HG03521 (cell line): ENCODE measurements around the gene TBXAS1.

Experiments used
- ATAC-seq: cut with Tn5 transposase; IDR thresholded peaks from one replicate; pipeline ENCODE4 v1.9.1; 2021; ENCODE audit warnings: mild to moderate bottlenecking, moderate library complexity; ENCODE audit not compliant: unreplicated experiment

TBXAS1 gene

DNA sequence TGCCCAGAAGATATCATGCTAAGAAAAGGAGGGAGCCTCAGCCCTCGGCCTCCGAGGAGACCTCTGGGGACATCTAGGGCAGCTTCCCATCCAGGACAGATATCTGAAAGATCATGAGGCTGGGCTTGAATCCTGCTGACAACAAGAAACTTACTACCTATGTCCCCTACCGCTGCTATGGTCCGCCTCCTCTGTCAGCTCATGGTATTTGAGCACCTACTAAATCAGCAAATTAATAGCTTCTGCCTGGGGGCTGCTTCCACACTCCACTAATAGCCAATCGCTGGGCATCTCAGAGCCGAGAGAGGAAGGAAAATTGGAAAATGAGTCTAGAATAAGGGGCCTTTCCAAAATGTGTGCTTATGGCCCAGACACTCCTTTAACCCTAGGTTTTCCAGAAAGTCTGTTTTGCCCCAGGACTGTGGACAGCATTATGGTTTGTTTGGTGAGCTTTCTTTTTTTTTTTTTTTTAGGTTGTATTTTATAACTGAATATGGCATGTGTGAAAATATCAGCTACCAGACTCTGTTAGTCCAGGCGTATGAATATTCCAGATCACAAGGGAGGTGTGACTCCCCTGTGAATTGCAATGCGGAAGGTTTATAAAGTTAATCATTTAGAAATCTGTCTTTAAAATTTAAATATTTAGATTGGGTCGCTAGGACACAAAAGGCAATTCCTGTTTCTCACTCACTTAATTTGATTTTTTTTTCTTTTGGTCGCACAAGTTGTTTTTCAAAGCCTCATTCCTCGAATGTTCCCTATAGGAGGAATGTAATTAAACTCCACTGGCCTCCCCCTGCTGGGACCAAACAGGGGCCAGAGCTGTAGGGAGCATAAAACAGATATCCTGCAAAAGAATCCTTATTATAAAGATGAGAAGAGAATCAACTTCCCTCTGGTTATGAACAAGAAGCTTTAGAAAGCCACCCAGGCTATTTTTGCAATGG is 144.3 kb downstream of the TBXAS1 start:
- ATAC-seq: no peak

DNA sequence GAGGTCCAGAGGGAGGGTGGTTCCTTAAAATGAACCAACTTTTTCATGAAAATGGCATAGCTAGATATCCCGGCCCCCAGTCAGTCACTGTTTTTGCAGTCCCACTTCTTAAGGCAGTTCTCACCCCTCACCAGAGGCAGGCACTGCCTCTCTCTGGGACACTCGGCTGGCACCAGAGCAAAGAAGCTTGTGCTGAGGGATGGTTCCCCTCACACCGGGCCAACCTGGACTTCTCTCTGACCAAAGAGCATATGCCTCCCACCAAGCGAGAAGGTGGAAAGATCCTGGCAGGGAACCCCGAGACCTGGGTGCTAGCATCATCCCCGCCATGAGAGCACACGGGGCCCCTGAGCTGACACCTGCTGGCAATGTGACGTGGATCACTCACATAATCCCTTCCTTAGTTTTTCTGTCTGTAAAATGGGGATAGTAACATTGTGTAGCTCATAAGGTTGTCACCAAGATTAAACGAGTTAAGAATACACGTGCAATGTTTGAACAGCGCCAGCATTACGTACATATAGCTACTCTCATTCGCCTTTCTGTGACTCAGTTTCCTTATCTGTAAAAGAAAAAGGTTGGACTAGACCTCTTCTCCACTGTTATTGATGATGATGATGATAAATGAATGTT is 145.2 kb downstream of the TBXAS1 start:
- ATAC-seq: no peak

DNA sequence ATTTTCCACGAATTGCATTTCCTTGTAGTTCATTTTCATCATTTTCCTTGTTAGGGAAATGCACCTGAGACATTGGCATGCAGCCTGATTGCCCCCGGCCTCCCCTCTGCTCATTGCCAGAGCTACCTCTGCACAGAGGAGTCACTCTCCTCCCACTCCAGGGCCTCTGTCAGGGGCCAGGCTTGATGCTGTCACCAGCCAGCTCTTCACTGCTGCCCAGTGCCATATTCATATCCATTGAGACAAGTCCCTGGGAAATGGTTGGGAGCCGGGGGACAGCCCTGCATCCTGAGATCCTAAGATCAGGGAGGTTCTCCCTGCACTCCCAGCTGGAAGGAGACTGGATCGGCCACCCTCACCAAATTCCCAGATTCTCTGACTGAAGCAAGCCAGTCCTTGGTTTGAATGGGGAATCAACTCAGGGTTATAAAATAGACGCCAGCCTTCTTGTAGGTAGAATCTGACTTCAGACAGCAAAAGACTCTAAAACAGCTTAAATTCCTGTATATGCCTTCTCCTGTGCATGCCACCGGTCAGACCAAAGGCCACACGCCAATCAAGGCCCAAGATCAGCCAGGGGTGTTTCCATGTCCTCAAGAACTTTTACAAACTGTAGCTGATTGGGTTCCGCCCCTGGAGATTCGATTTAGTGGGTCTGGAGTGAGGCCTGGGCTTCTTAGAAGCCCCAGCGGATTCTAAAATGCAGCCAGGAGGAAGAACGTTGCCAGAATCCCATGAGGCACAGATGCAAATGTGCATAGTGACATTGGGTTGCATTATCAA is 147.2 kb downstream of the TBXAS1 start:
- ATAC-seq: no peak

DNA sequence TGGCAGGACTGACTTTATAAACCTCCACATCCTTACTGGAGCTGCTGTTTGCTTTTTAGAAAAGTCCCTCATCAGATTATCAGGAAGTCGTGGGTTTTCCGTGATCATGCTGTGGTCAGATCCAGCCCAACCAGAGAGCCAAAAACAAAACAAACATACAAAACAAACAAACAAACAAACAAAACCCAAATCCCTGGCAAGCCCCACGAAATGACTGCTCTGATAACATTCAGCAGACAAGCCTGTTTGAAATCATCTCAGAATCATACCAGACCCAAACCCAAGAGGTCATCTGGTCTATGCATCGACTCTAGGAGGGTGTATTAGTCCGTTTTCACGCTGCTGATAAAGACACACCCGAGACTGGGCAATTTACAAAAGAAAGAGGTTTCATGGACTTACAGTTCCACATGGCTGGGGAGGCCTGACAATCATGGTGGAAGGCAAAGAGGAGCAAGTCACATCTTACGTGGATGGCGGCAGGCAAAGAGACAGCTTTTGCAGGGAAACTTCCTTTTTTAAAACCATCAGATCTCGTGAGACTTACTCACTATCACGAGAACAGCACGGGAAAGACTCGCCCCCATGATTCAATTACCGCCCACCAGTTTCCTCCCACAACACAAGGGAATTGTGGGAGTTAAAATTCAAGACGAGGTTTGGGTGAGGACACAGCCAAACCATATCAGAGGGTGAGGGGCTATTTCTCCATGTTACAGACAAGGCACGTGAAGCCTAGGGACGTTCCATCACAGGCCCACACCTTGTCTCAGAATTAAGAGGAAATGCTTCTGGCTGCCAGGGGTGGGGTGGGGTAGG is 148.0 kb downstream of the TBXAS1 start:
- ATAC-seq: no peak

DNA sequence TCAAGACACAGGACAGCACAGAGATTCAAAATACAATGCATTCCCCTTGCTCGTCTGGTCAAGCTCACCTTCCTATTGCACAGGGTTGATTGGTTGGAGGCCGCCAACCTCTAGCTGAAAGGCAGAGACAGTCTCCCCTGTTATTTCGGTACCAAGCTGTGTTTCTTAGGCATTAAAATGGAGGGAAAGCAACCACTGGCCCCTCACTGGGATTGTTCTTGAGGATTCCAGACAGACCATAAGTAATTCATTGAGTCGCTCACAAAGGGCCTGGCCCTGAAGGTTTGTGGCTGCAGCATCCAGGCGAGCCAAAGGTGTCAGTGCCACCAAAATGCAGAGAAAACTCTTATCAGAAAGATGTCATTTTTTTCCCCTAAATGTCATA is 152.4 kb downstream of the TBXAS1 start:
- no peak for ATAC-seq

DNA sequence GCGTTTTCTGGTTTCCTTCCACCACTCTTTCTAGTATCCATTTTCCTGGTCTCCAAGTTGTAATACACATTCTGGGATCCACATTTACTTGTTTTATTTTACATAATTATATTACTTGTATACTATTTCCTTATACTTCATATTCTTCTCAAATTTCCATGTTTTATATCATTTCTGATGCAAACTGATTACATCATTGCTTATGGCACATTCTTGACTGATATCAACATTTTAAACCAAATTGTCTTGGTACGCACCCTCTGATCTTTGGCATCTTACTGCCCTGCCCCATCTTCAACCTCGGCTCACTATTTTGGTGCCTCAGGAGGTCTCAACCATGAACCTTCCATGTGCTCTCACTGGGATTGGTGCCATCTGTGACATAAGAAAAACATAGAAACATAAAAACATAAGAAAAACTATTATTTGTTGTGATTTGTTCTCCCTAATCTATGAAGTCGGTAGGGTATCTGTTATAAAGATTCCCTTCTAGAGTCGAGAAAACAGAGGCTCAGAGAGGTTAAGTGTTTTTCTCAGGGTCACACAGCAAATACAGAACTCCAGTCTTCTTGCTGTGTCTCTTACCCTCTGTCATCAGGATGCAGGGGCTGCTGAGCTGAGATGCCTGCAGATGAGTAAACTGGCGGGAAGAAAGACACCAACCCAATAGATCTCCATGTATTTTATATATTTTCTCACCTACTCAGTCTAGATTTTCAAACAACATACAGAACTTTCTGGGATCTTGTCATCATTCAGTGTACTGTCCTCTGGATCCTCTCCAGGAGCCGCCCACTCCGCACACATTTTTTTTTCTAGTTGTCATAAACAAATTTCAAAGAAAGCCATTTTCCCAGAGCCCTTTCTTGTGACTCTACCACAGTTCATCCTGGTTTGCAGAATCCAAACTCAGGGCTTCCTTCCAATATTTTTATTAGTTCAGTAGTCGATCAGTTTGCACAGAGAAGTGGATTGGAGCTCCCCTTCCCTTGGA is 154.2 kb downstream of the TBXAS1 start:
- no peak for ATAC-seq

DNA sequence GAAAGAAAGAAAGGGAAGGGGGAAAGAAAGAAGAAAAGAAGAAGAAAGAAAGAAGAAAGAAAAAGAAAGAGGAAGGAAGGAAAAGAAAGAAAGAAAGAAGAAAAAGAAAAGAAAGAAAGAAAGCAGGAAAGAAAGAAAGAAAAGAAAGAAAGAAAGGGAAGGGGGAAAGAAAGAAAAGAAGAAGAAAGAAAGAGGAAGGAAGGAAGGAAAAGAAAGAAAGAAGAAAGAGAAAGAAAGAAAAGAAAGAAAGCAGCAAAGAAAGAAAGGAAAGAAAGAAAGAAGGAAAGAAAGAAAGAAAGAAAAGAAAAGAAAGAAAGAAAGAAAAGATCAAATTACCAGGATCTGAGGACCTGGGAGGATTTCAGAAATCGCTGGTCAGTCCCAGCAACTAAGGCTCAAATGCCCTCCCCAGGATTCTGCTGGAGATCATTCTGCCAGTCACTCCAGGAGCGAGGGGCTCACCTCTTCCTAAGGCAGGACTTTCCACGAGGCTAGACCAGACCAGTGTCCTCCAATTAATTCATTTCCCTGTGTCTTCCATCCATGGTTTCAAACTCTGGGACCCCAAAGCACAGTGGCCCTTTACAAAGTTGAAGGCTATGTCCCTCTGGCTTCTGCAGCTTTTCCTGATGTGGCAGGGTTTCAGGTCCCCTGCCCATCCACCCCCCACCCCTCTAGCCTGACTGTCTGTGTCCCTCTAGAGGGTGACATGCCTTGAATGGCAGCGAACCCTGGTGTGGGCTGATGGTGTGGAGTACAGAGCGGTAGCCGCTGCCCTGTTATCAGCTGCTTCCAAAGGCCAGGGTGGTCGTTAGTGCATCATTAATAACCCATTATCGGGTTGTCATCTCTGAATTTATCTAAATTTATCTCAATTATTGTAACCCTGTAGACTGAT is 155.8 kb downstream of the TBXAS1 start:
- no peak for ATAC-seq

DNA sequence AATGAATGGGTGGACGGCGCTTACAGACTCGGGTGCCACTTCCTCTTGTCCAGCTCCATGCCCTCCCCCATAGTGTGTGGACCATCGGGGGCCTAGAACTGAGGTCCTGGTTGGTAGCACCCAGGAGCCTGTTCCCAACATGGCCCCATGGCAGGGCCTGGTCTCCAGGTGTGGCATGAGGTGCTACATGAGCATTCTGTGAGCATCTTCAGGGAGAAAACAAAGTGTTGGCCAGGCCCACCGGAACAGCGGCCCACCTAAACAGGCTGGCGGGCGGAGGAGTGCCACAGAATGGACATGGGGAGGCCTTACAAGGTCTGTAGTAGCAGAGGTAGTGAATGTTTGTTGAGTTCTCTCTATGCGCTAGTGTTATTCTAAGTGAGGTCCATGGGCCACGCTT is 156.7 kb downstream of the TBXAS1 start:
- no peak for ATAC-seq

DNA sequence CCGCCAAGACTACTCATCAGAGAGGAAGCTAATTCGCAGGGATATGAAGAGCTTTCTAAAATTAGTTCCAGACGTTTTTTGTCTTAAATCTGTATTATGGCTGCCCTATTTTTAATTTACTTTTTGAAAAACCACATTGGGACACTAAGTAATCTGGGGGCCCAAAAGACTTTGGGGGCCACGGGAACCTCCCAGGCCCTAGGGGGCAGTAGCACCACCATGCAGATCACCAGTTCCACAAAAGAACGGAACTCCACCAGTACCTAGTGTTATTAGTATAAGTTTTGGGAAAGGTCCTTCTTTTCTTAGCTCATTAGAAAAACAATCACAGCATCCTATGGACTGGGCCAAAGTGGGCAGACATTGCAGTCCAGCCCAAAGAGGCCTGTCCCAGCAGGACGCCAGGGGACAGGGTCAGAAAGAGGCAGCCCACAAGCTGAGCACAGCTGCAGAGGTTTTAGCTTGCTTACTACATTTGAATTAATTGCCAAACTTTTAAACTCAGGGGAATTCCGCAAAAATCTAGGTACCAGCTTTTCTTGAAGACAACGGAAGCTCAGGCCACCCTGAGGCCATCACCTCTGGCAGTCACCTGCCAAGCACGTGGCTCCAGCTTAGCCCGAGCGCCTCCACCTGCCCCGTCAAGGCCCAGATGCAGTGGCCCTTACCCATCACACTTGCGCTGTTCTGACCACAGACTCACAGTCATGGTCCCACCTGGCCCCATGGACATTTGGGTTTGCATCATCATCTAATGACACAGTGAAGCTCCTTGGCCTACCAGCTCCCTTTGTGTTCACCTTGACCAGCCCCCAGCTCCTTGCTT is 158.8 kb downstream of the TBXAS1 start:
- ATAC-seq: no peak

DNA sequence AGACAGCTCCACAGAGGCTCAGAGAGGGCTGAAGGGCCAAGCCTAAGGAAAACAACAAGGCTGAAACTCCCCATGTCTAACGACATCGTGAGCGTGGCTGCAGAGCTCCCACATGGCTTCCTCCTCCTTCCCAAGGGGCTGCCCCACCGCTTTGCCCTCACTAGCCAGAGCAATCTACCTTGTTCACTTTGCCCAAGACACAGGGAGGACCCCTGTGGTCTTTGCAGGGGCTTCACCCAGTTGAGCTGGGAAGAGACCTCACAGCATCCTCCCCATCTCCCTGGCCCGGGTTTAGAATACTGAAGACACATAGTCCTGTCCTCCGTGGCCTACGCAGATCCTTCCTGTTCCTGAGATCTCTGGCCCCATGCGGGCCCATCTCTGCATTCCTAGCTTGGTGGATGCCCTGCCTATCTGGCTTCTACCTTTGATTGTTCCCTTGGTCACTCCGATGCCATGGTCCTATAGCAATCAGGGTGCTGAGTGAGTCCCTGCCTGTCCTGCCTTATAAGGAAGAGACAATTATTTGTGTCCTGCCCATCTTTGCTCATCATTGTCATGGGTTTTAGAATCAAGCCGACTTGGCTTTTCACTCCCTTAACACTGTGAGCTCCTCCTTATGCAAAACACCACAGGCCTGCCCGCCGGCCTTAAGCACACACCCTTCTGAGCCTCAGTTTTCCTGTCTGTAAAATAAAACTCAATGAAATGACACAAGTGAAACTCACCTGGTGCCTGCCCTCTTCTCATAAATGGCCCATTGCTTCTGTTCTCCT is 160.5 kb downstream of the TBXAS1 start:
- no peak for ATAC-seq

DNA sequence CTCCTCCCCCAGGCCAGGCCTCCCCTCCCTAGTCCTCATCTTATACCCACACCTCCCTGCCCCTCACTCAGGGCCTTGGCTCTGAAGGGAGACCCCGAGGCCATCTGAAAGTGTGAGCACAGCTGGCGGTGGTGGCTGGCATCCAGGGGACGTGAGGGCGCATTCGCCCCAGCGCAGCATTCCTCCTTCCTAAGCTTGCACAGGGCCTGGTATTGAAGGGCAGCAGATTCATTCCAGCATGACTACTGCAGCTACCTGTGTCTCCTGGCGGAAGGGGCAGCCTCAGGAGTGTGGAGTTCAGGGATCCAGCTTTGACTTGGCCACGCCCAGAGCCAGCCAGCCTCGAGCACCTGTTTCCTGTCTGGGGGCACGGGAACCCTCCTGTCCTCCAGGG is 161.1 kb downstream of the TBXAS1 start:
- no peak for ATAC-seq

DNA sequence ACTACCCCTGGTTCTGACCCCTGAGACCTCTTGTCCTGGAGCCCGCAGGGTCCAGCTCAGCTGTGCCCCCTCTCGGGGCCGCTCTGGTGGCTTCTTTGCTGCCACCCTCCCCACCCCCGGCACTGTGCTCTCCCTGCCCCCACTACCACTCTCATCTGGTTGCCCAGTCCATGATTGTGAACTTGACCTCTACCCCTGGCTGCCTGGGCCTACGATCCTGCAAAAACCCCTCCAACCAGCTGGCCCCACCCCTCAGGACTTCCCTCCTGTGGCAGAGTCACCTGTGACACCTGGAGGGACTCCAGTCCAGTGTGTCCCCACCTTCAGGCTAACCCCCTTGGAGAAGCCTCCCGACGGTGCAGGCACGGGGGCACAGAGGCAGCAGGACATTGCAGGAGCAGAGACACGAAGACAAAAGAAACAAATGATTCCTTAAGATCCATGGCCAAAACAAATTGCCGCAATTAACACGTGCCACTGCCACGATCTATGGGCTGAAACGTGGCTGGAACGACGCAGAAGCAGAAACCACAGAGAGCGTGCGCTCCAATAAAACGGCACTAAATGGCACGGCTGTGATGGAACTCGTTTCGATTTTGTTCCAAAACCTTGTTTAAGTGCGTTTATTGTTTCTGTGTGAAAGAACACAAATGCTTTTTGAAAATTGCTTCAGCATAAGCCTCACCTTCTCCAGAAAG is 161.7 kb downstream of the TBXAS1 start:
- ATAC-seq: no peak

DNA sequence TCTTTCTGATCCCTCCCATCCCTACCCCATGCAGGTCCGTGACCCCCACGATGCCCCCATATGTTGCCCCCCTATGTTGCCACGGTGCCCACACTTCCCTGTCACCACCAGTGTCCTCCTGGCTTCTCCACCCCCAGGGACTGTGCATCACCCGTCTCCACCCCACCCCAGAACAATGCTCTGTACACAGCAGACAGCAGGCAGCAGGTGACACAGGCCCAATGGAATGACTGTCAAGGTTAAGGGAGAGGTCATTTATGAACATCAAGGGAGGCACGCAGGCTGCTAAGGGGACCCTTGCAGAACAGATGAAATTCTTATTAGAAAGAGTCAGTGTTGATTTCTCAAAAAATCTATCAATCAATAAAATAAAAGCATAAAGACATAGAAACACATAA is 162.2 kb downstream of the TBXAS1 start:
- no peak for ATAC-seq

DNA sequence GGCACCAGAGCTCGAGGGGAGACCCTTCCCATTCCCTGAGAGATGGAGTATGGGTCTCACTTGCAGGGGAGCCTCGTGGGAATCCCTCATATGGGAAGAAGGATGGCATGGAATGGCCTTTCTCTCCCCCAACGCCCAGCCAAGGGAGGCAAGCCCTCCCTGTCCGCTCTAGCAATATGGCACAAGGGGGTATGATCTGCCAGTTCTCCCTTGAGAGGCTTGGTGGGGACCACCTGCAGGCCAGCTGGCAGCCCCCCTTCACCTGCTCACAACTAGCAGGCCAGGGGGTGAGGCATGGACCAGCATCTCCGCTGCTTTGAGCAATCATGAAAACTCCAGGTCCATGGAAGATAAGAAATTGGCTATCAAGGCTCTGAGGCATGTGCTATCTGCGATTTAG is 162.8 kb downstream of the TBXAS1 start:
- ATAC-seq: no peak

DNA sequence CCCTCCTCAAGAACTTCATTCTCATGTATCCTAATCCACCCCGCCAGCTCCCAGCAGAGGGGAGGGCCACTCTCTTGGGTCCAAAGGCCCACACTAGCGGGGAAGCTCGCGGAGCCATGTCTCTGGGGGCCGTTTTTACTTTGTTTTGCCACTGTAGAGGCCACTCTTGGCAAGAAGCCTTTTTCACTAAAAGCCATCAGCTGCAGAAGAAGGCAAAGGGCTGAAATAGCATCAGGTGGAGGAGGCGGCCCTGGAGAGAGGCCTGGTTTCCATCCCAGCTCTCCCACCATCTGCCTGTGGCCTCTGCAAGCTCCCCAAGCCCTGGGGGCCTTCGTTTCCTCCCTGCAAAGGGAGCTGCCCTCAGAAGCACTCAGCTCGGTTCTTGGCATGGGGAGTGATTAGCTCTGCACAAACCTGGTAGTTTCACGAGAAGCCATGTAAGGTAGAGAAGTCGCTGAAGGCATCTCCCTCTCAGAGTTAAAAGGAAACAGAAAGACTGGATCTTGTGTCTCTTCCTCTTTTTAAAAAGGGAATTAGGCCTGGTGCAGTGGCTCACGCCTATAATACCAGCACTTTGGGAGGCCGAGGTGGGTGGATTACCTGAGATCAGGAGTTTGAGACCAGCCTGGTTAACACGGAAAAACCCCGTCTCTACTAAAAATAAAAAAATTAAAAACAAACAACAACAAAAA is 163.4 kb downstream of the TBXAS1 start:
- no peak for ATAC-seq

DNA sequence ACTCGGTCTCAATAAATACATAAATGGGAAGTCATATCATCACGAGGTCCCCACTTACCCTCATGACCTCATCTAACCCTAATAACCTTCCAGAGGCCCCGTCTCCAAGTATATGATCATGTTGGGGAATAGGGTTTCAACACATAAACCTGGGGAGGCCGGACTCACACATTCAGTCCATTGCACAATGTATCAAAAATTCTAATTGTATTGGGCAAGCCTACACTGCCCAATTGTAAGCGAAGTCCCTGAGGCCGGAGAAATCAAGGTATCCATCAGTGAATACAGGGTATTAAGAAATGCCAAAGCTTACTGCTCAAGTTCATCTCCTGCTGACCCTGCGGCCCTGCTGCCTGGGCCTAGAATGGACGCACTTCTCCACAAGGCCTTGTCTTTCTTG is 164.1 kb downstream of the TBXAS1 start:
- no peak for ATAC-seq
